AG04450 (cell line): ENCODE results near the gene CLCF1. TPM values are rescaled to one million over a fixed set of nuclear protein-coding genes. Genes with fewer than 3 reads are reported as not detected.

Source experiments
- CTCF ChIA-PET: fragments of 300-600, 350-600 bp; formaldehyde crosslinking; extraction: SDS; loops from one replicate; lab custom pipeline; 2022; ENCODE audit warnings: antibody characterized with exemption, inconsistent platforms; lab: Charles Lee
- POLR2A ChIA-PET: fragments of 350-600 bp; formaldehyde crosslinking; extraction: SDS; loops from one replicate; lab custom pipeline; 2021; ENCODE audit warnings: antibody characterized with exemption, inconsistent platforms; lab: Yijun Ruan, JAX
- DNase-seq: peaks from one replicate; pipeline ENCODE4 v3.0.0-alpha.2; 2011; ENCODE audit warnings: low read depth, low spot score
- H3K27ac ChIP-seq: one replicate; pipeline ENCODE4 v1.5.1; 2012; ENCODE audit warnings: low read depth, low read length, control low read depth
- H3K27me3 ChIP-seq: one replicate; pipeline ENCODE4 v1.6.0; 2012; ENCODE audit warnings: low read length; ENCODE audit not compliant: control insufficient read depth, insufficient read depth
- H3K4me3 ChIP-seq: 2 replicates; pipeline ENCODE4 v1.5.1; 2011; ENCODE audit warnings: mild to moderate bottlenecking, low read depth, low read length, control low read depth
- H3K9me3 ChIP-seq: 2 replicates; pipeline ENCODE4 v1.5.1; 2012; ENCODE audit warnings: low read length; ENCODE audit not compliant: control insufficient read depth, insufficient read depth
- CTCF ChIP-seq: IDR thresholded peaks from 2 replicates; pipeline ENCODE4 v1.5.1; 2011; ENCODE audit warnings: low read depth, low read length, control low read depth, inconsistent platforms
- polyA plus RNA-seq: library from polyadenylated mRNA; depleted of rRNA; stranded (reverse); fragments of >200 nt; gene quantifications from 2 replicates; pipeline ENCODE4 v1.2.3, GENCODE V29; 2011

Gene CLCF1
- polyA plus RNA-seq, 1 experiment: 11.4 TPM

- no peak overlapping the region for H3K4me3 ChIP-seq
- ChIA-PET POLR2A (interaction anchor here (0.7 to 2.0 kb wide), 5 partner anchors 8 to 26 kb away, joined by 3 to 24 read pairs (median 4); partner anchors contain the start of gene POLD4), CTCF (interaction anchor here (1.0 to 24.1 kb wide), 5 partner anchors 10 to 117 kb away, joined by 3 to 716 read pairs (median 5); partner anchors contain the start of genes POLD4 and PPP1CA)
- no peak for TF ChIP-seq CTCF
- peak overlapping the region; percentile 21 for H3K27ac ChIP-seq
- no peaks in the 10 kb centered on the region for H3K9me3 ChIP-seq
- no peaks in the 10 kb centered on the region for H3K27me3 ChIP-seq
- DNase-seq: no peak
Observed at GRCh38 chr11:67379061-67380058, 6.0 kb upstream of the CLCF1 start.

- CTCF ChIA-PET: interaction anchor here (1.0 to 24.1 kb wide), 4 partner anchors 20 to 116 kb away, joined by 3 to 716 read pairs (median 62); partner anchors contain the start of genes POLD4 and PPP1CA
- Histone ChIP-seq H3K27ac (no peak overlapping the region), H3K4me3 (no peak overlapping the region), H3K27me3 (no peaks in the 10 kb centered on the region), H3K9me3 (no peaks in the 10 kb centered on the region)
- no peak for TF ChIP-seq CTCF
- POLR2A ChIA-PET: interaction anchor here (0.6 to 1.5 kb wide), 2 partner anchors 25 to 455 kb away, joined by 3 to 4 read pairs; partner anchors contain the start of gene POLD4
- DNase-seq: no peak
Observed at GRCh38 chr11:67378544-67378943, 5.1 kb upstream of the CLCF1 start.

GRCh38 chr11:67376873-67377808, 3.7 kb upstream of the CLCF1 start:
- ChIA-PET POLR2A (interaction anchor here (8.0 kb wide), 1 partner anchor 23 kb away, joined by 106 read pairs; the partner anchor contains the start of gene POLD4), CTCF (interaction anchor here (0.6 to 24.1 kb wide), 4 partner anchors 19 to 45 kb away, joined by 3 to 716 read pairs (median 63); partner anchors contain the start of gene POLD4)

More at GRCh38 chr11:67376873-67377808, 3.7 kb upstream of the CLCF1 start:
- H3K27ac ChIP-seq: no peak overlapping the region
- no peaks in the 10 kb centered on the region; the same call in 1 of the 2 replicates for H3K9me3 ChIP-seq
- no peak for DNase-seq
- no peak for TF ChIP-seq CTCF
- no peaks in the 10 kb centered on the region for H3K27me3 ChIP-seq
- no peak overlapping the region for H3K4me3 ChIP-seq
